Gastrocnemius medialis (tissue), 4 donors: ENCODE results near the gene DTNA.

Experiments used
- CTCF ChIP-seq, 5 experiments: fragments of 450-650 bp in 3 of 5; fragments of 200-600 bp in 2 of 5; sonication (generic) in 2 of 5; IDR thresholded peaks in 4 of 5; conservative IDR thresholded peaks in 1 of 5; 1 replicate in 4 of 5; 2 replicates in 1 of 5; pipeline ENCODE4 v1.5.1; 2016 to 2019; ENCODE audit warnings: antibody characterized with exemption in 5 of 5, mild to moderate bottlenecking in 3 of 5, moderate library complexity in 3 of 5
- POLR2A ChIP-seq, 2 donors: fragments of 450-650 bp; IDR thresholded peaks; one replicate each; pipeline ENCODE4 v1.6.1; 2017; ENCODE audit warnings: antibody characterized with exemption in 2 of 2, mild to moderate bottlenecking in 2 of 2, moderate library complexity in 2 of 2

DNA sequence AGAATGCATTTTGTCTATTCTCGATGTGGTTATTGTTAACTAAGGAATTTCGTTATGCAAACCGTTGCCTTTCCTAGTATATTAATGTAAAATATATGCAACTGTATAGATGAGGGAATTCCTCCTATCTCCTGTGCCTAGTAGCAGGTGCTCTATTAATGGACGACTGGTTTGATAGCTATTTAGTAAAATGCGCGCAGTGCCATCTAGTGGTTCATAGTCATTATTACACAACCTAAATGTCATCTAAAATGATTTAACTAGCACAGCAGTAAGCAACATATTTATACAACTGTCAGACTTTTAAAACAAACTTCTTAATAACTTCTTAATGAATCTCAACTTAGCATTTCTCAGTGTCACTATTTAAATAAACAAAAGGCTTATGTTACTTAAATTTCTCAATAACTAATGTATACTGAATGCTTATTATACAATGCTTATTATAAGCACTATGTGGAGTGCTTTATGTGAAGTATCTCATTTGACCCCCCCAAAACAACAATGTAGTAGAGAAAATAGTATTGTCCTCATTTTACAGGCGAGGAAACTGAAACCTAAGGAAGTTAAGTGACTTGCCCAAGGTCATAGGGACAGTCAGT, 77.9 kb downstream of the DTNA start:
- TF ChIP-seq POLR2A (IDR thresholded peaks at IDR 0.05) (no peak), CTCF (IDR thresholded peaks at IDR 0.05 in 4 of 5, conservative IDR thresholded peaks at IDR 0.05 in 1 of 5) (peak; percentile 75 to 84 (median 79))
